NAMALWA (cell line): ENCODE measurements around the gene KIAA1328.

ENCODE experiments used
- DNase-seq: peaks from one replicate; pipeline ENCODE4 v3.0.0-alpha.2; 2015; ENCODE audit warnings: low spot score

The KIAA1328 gene

DNA sequence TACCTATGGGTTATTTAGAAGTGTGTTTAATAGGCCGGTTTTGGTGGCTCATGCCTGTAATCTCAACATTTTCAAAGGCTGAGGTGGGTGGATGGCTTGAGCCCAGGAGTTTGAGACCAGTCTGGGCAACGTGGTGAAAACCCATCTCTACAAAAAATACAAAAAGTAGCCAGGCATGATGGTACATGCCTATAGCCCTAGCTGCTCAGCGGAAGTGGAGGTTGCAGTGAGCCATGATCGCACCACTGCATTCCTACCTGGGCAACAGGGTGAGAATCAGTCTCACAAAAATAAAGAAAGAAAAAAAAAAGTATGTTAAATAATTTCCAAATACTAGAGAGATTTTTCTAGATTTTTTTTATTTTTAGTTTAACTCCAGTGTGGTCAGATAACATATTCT is 316.0 kb downstream of the KIAA1328 start:
- DNase-seq: no peak

DNA sequence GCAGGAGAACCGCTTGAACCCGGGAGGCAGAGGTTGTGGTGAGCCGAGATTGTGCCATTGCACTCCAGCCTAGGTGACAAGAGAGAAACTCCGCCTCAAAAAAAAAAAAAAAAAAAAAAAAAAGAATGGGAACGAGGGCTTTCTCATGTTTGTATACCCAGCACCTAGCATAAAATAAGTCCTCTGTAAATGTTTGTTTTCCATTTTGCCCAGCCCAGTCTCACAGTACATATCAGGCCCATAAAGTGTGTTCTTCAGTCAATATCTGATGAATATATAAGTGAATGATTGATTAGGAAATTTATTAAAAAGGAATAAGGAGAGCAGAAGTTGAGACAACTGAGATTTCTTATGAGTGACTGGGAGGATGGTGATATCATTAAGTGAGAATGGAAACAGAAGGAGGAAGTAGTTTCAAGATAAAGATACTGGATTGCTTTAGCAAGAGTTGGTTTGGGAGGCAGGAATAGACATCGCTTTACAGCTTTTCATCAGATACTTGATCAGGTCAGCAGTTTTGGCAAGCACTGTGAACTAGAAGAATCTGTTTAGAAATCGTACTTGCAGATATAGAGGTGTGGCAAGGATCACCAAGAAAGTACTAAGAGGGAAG is 327.5 kb downstream of the KIAA1328 start:
- no peak for DNase-seq

- DNase-seq: no peak
Observed at GRCh38 chr18:37160038-37160820, 331.3 kb downstream of the KIAA1328 start.

DNA sequence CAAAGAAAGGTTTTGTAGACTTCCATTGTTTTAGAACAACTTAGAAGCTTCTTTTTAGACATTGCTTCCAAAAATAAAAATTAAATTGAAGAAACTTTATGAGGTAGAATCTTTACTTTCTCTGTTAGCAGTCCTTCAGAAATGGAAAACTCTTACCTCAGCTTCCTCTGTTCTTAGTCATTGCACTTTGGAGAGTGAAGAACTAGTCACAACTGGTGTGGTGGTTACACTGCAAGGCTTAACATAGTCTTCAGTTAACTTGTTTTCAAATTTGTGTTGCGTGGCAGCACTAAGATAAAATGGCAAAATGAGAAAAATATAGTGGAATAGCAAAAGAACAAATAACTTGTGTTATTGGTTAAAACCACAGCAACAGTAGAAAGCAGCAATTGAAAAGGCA is 332.6 kb downstream of the KIAA1328 start:
- DNase-seq: no peak

GRCh38 chr18:37162551-37162950 is 333.6 kb downstream of the KIAA1328 start:
- no peak for DNase-seq

DNA sequence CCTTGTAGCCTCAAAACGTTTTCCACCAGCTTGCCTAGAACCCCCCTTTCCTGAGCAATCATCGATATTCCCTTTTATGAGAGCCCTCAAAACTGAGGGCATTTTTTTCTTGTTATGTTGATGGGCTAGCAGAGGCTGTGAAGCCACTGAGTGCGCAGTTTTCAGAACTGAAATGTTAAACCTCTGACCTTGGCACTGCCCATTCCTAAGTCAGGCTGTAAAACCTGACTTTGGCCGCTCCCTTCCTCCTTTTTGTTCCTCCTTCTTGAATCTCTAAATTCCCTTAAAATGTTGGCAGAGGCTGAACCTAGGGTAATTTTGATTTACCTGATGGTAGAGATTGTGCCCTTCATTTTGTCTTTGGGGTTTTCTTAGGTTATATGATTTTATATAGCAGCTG is 334.2 kb downstream of the KIAA1328 start:
- no peak for DNase-seq

GRCh38 chr18:37166491-37166890 is 337.6 kb downstream of the KIAA1328 start:
- no peak for DNase-seq

DNA sequence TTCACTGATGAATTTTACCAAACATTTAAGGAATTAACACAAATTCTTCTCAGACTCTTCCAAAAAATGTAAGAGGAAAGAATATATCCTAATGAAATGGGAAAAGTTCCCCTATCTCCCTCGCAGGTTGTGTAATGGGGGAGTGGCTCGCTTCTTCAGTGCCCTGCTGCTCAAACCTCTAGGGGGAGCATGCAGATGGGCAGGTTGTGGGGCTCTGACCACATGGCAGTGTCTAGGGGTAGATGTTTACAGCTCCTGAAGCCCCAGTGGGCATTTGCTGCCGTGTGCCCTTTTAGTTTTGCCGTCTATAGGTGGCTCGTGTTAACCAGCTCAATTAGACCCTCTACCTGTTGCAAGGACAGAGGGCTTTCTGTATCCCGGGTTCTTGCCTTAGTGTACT is 338.0 kb downstream of the KIAA1328 start:
- peak; percentile 3 for DNase-seq

GRCh38 chr18:37170984-37171383 is 342.1 kb downstream of the KIAA1328 start:
- DNase-seq: no peak

GRCh38 chr18:37173384-37173783 is 344.5 kb downstream of the KIAA1328 start:
- no peak for DNase-seq

DNA sequence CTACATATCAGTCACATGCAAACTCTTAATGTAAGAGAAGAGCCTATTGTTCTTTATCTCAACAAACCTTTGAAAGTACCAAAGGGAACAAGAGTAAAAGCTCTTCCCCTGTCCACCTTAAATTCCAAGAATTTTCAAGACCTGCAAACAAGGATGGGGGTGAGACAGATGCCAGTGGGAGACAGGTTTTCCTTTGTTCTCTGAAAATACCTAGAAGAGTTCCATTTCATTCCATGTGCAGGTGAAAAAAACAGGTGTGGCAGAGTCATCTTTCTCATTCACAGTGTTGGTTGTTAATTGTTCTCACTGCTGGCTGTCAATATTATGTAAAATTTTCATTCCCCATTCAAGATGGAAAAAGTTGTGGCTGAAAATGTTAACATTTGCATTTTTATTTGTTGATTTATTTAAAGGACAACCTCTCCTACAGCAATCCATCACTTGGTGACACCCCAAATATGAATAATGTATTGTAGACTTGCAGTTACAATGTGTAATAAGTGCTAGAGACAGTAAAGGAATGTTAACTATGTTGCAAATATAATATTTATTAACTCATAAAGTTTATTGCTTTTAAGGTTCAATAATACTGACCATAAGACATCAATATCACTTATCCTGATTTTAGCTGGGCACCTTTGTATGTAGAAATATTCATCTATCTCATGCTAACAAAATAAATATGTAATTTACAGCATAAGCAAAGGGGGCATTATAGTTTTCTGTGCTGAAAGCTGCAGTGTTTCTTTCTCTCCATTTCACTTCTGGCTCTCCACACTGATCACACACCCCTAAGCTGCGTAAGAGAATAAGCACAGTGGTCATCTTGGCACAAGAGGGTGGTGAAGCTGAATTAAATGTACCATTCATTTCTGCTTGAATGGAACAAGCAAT is 347.0 kb downstream of the KIAA1328 start:
- DNase-seq: no peak

DNA sequence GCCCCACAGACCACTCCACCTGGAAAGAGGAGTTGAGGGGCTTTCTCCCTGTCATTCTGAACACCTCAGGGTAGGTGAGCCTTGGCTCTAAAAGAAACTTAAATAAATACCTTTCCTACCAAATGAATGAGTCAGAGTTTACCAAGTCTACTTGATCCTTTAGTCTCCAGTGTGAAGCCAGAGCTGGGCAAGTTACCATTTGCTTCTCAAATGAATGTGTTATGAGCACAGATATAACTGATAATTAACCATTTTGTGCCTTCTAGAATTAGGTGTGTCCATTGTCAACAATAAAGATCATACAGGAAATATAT is 347.7 kb downstream of the KIAA1328 start:
- no peak for DNase-seq

DNA sequence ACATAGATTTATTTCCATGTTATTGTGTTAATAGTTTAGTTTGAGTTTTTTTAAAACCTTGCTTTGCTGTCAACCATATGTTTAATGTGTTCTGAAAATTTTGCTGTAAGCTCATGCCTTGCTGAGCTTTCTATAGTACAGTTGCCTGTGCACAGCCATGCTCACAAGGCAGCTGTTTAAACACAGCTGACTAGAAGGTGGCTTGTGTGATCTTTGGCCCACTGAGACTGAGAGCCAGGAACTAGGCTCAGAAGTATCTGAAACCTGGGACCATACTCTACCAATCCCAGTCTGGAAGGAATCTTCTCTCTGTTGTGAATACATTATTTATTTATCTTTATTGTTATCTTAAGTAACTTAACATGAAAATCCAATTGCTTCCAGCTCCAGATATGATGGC is 350.5 kb downstream of the KIAA1328 start:
- DNase-seq: no peak

GRCh38 chr18:37180086-37180485 is 351.2 kb downstream of the KIAA1328 start:
- DNase-seq: no peak

DNA sequence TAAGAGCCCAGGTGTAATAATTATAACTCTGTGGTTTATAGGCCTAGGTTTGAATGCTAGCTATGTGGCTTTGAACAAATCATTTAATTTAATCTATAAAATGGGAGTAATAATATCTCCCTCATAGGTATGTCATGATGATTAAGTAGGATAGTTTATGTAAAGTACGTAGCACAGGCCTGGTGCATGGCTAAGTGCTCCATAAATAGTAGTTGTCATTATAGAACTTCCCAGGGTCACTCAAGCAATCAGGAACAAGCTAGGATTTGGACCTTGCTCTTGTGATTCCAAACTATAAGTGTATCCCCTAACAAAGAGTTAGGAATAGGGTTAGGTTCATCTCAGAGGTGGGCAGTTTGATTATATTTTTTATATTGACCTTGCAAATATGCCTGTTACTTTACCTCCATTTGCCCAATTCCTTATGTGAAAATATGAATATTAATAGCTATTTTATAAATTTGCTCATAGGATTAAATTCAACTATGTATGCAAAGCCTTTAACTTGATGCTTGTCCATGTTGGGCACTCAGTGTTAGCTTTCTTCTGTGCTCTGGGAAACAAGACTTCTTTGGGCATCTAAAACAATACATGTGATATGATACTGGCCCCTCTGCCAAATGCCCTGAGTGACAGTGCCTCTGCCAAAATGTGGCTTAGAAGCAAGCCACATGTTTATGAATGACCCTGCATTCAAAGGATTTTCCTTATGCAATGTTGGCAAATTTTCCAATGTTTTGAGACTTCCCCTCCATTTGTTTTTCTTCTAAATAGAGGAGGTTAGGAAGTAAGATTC is 353.6 kb downstream of the KIAA1328 start:
- DNase-seq: no peak

DNA sequence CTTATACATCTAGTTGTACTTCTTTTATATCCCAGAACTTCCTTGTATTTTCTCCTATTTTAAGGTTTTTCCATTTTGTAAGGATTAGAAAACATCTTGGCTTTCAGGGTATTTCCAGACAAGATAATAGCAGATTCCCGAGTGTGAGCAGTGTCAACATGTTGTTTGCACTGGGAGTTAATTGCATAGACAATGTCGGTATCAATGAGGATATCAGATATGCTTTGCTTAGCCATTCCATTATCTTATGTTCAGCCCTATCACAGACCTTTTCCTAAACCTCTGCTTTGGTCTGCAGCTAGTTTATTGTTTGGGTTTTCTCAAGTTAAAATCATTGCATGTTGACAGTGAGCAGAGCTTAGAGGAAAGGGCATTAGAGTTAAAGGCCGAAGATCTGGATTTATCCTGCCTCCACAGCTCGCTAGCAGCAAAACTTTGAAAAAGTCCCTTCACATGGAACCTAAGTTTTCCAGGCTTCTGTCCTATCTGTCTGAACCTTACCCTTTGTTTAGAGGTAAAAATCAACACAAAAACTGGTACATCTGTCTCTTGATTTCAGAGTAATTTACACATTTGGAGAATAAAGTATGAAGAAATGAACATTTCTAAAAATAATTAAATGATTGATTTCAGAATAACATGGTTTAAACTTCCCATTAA is 355.4 kb downstream of the KIAA1328 start:
- DNase-seq: no peak

GRCh38 chr18:37188016-37188791 is 359.3 kb downstream of the KIAA1328 start:
- no peak for DNase-seq

DNA sequence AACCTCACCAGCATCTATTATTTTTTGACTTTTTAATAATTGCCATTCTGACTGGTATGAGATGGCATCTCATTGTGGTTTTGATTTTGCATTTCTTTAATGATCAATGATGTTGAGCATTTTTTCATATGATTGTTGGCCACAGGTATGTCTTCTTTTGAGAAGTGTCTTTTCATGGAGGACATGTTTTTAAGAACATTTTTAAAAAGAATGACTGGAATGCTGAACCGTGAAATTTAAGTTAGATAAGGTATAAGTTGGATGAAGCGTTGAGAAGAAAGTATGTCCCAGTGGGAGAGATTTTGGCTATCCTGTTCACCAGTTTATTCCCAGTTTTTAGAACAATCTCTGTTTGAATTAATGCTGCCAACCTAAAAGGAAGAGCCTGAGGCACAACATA is 370.8 kb downstream of the KIAA1328 start:
- DNase-seq: no peak

- DNase-seq: peak; percentile 6
Observed at GRCh38 chr18:37207343-37207742, 378.4 kb downstream of the KIAA1328 start.

- no peak for DNase-seq
Observed at GRCh38 chr18:37210781-37211180, 381.9 kb downstream of the KIAA1328 start.
